HCT116 (cell line): ENCODE results near the gene RNF121. TPM values are rescaled to one million over a fixed set of nuclear protein-coding genes. Genes with fewer than 3 reads are reported as not detected.

Experiments
- ATAC-seq: fragments of 200-7000 bp; cut with Tn5 transposase; 2 replicates; pipeline ENCODE4 v1.9.1; 2020; ENCODE audit warnings: mild to moderate bottlenecking, moderate library complexity
- BruUV-seq: library from RNA; stranded (reverse); fragments of 400-500 nt; replicated peaks from 2 replicates; lab custom pipeline; 2021; lab: Mats Ljungman, UMichigan
- CTCF ChIA-PET: fragments of 300-600 bp; sonication (Branson Sonifier 250); formaldehyde crosslinking; loops from one replicate; lab custom pipeline; 2021; ENCODE audit warnings: antibody characterized with exemption; lab: Charles Lee
- POLR2A ChIA-PET: fragments of 300-600, 350-600 bp; sonication (Branson Sonifier 250); formaldehyde crosslinking; loops from one replicate; lab custom pipeline; 2021; ENCODE audit warnings: antibody characterized with exemption; lab: Charles Lee
- RAD21 ChIA-PET, 2 experiments: fragments of 300-600 bp; sonication (Branson Sonifier 250); formaldehyde crosslinking; loops; one replicate each; lab custom pipeline; 2023; ENCODE audit warnings: low total read pairs in 2 of 2; ENCODE audit not compliant: uncharacterized antibody in 2 of 2, unreplicated experiment in 2 of 2, low non-redundant PET in 1 of 2; lab: Charles Lee
- DNase-seq: peaks from one replicate; pipeline ENCODE4 v3.0.0-alpha.2; 2010; ENCODE audit warnings: low read depth, low spot score
- H2AFZ ChIP-seq: fragments of 200-600 bp; shearing (Covaris generic), sonication (generic); 2 replicates; pipeline ENCODE4 v1.6.1; 2017; ENCODE audit warnings: low read depth, mixed run types, mixed read lengths, antibody characterized with exemption, low read length; ENCODE audit not compliant: poor library complexity, severe bottlenecking
- H3K27ac ChIP-seq: 2 replicates; pipeline ENCODE4 v1.5.1; 2012; ENCODE audit warnings: low read depth, low read length
- H3K27me3 ChIP-seq: fragments of 200-600 bp; sonication (generic); 2 replicates; pipeline ENCODE4 v1.6.1; 2016; ENCODE audit warnings: mixed run types, low read length, mixed read lengths; ENCODE audit not compliant: insufficient read depth
- H3K36me3 ChIP-seq, 2 experiments: fragments of 200-500 bp in 1 of 2; fragments of 200-600 bp in 1 of 2; sonication (Bioruptor generic) in 1 of 2; sonication (generic) in 1 of 2; 2 replicates each; pipeline versions ENCODE4 v1.5.1 to v1.6.1; 2014 to 2016; ENCODE audit warnings: low read length in 2 of 2, inconsistent platforms in 1 of 2, mixed read lengths in 1 of 2, mixed run types in 1 of 2; ENCODE audit not compliant: insufficient read depth in 2 of 2, control insufficient read depth in 1 of 2
- H3K4me1 ChIP-seq, 2 experiments: fragments of 200-600 bp in 1 of 2; sonication (generic) in 1 of 2; 2 replicates each; pipeline versions ENCODE4 v1.5.1 to v1.6.1; 2012 to 2017; ENCODE audit warnings: low read length in 2 of 2, inconsistent platforms in 1 of 2, mild to moderate bottlenecking in 1 of 2, mixed read lengths in 1 of 2, mixed run types in 1 of 2, moderate library complexity in 1 of 2; ENCODE audit not compliant: insufficient read depth in 2 of 2, control insufficient read depth in 1 of 2
- H3K4me2 ChIP-seq: fragments of 200-600 bp; sonication (generic); 2 replicates; pipeline ENCODE4 v1.6.1; 2017; ENCODE audit warnings: mixed run types, low read length, mixed read lengths
- H3K4me3 ChIP-seq, 2 experiments: fragments of 200-600 bp in 1 of 2; sonication (generic) in 1 of 2; replicated peaks in 1 of 2; 2 replicates each; pipeline ENCODE4 v1.5.1; 2011 to 2016; ENCODE audit warnings: low read length in 2 of 2, control low read depth in 1 of 2, low read depth in 1 of 2, mild to moderate bottlenecking in 1 of 2, mixed read lengths in 1 of 2, mixed run types in 1 of 2
- H3K79me2 ChIP-seq: fragments of 200-600 bp; sonication (generic); 2 replicates; pipeline ENCODE4 v1.6.1; 2017; ENCODE audit warnings: mild to moderate bottlenecking, mixed run types, low read length, moderate library complexity, mixed read lengths; ENCODE audit not compliant: insufficient read depth
- H3K9ac ChIP-seq: fragments of 200-600 bp; sonication (generic); 2 replicates; pipeline ENCODE4 v1.6.1; 2016; ENCODE audit warnings: low read length, mixed read lengths
- H3K9me2 ChIP-seq: fragments of 200-600 bp; sonication (generic), shearing (Covaris generic); 2 replicates; pipeline ENCODE4 v1.6.1; 2017; ENCODE audit warnings: mixed run types, mild to moderate bottlenecking, moderate library complexity; ENCODE audit not compliant: insufficient read depth
- H3K9me3 ChIP-seq, 2 experiments: fragments of 200-500 bp in 1 of 2; fragments of 200-600 bp in 1 of 2; sonication (Bioruptor generic) in 1 of 2; sonication (generic) in 1 of 2; 2 replicates each; pipeline ENCODE4 v1.6.1; 2014 to 2017; ENCODE audit warnings: low read length in 2 of 2, mixed read lengths in 2 of 2, inconsistent platforms in 1 of 2, low read depth in 1 of 2, mild to moderate bottlenecking in 1 of 2, mixed run types in 1 of 2, moderate library complexity in 1 of 2; ENCODE audit not compliant: control insufficient read depth in 1 of 2, insufficient read depth in 1 of 2
- H4K20me1 ChIP-seq: fragments of 200-600 bp; sonication (generic), shearing (Covaris generic); 2 replicates; pipeline ENCODE4 v1.6.1; 2017; ENCODE audit warnings: mixed run types, mild to moderate bottlenecking, moderate library complexity; ENCODE audit not compliant: insufficient read depth
- ATF3 ChIP-seq: IDR thresholded peaks from 2 replicates; pipeline ENCODE4 v1.6.1; 2012
- CBX3 ChIP-seq: IDR thresholded peaks from 2 replicates; pipeline ENCODE4 v1.6.1; 2012; ENCODE audit warnings: low read depth
- EGR1 ChIP-seq: IDR thresholded peaks from 2 replicates; pipeline ENCODE4 v1.6.1; 2012; ENCODE audit warnings: low read depth
- EZH2 ChIP-seq: fragments of 200-600 bp; sonication (generic); IDR thresholded peaks from 2 replicates; pipeline ENCODE4 v1.6.1; 2017; ENCODE audit warnings: antibody characterized with exemption, mixed run types
- EZH2phosphoT487 ChIP-seq: fragments of 200-600 bp; IDR thresholded peaks from 2 replicates; pipeline ENCODE4 v1.6.1; 2018; ENCODE audit warnings: antibody characterized with exemption, borderline replicate concordance
- JUND ChIP-seq: IDR thresholded peaks from 2 replicates; pipeline ENCODE4 v1.6.1; 2012
- POLR2A ChIP-seq: IDR thresholded peaks from 2 replicates; pipeline ENCODE4 v1.7.0; 2011; ENCODE audit warnings: borderline replicate concordance; ENCODE audit not compliant: insufficient read depth, insufficient read length; ENCODE audit errors: extremely low read depth
- POLR2AphosphoS5 ChIP-seq: IDR thresholded peaks from 2 replicates; pipeline ENCODE4 v1.6.1; 2011; ENCODE audit warnings: mild to moderate bottlenecking, low read depth, low read length, moderate library complexity
- REST ChIP-seq: IDR thresholded peaks from 2 replicates; pipeline ENCODE4 v1.6.1; 2012; ENCODE audit warnings: low read depth
- SIN3A ChIP-seq: IDR thresholded peaks from 2 replicates; pipeline ENCODE4 v1.6.1; 2012; ENCODE audit warnings: low read depth
- SRF ChIP-seq: IDR thresholded peaks from 2 replicates; pipeline ENCODE4 v1.6.1; 2012; ENCODE audit warnings: low read depth
- ZFX ChIP-seq: fragments of 450-650 bp; IDR thresholded peaks from 2 replicates; pipeline ENCODE4 v1.6.1; 2017
- intact Hi-C: fragments of 100-400 bp; cut with micrococcal nuclease; formaldehyde crosslinking; loops from 2 replicates; pipeline ENCODE4 v1.10.0; 2022
- total RNA-seq: library from RNA; stranded (reverse); gene quantifications from one replicate; pipeline ENCODE4 v1.2.1, GENCODE V29; 2021; ENCODE audit not compliant: unreplicated experiment
- TF ChIP-seq, protein P1 (sequence below): IDR thresholded peaks from 2 replicates; pipeline ENCODE4 v1.6.1; 2011; ENCODE audit warnings: mild to moderate bottlenecking, low read length, moderate library complexity; ENCODE audit not compliant: insufficient replicate concordance; ENCODE audit errors: extremely low read depth
- TF ChIP-seq, protein P2 (sequence below), 3 experiments: fragments of 200-600 bp in 1 of 3; sonication (generic) in 1 of 3; IDR thresholded peaks in 2 of 3; conservative IDR thresholded peaks in 1 of 3; 2 replicates each; pipeline ENCODE4 v1.5.1; 2012 to 2017; ENCODE audit warnings: low read depth in 2 of 3, low read length in 2 of 3, antibody characterized with exemption in 1 of 3, borderline replicate concordance in 1 of 3, control low read depth in 1 of 3, mild to moderate bottlenecking in 1 of 3, mixed read lengths in 1 of 3, mixed run types in 1 of 3, moderate library complexity in 1 of 3; ENCODE audit not compliant: insufficient read depth in 1 of 3

Gene RNF121
- total RNA-seq, 1 experiment from 2014 or later, result 24.5 TPM

DNA sequence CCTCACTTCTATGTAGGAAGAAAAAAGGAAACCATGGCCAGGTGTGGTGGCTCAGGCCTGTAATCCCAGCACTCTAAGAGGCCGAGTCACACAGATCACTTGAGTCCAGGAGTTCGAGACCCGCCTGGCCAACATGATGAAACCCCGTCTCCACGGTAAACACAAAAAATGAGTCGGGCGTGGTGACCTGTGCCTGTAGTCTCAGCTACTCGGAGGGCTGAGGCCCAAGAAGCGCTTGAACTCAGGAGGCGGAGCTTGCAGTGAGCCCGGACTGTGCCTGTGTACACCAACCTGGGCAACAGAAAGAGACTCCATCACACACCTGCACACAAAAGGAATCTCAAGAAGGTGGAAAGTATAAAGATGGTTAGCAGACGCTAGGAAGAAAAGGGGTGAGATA lies 32.9 kb upstream of the RNF121 start:
- POLR2A ChIA-PET, result no interaction called here
- BruUV-seq, result no TSS peak

More for the DNA sequence above, 32.9 kb upstream of the RNF121 start:
- ATAC-seq, result no peak
- Histone ChIP-seq H3K4me2 (no peak overlapping the region), H3K4me3 (no peak overlapping the region), H2AFZ (no peak overlapping the region), H3K27me3 (no peaks in the 10 kb centered on the region), H3K9me2 (no peaks in the 10 kb centered on the region), H3K36me3 (no peaks in the 10 kb centered on the region), H4K20me1 (no peaks in the 10 kb centered on the region), H3K4me1 (no peaks in the 10 kb centered on the region), H3K9me3 (no peaks in the 10 kb centered on the region), H3K27ac (no peak overlapping the region), H3K9ac (no peak overlapping the region), H3K79me2 (no peaks in the 10 kb centered on the region)
- intact Hi-C loops, result no loop called here
- ChIA-PET RAD21 (no interaction called here), CTCF (no interaction called here)
- TF ChIP-seq JUND, result no peak
- no peak for TF ChIP-seq EZH2
- TF ChIP-seq EZH2phosphoT487, result no peak
- TF ChIP-seq EGR1, result no peak
- TF ChIP-seq ATF3, result no peak
- TF ChIP-seq CBX3, result no peak
- TF ChIP-seq, protein P1, sequence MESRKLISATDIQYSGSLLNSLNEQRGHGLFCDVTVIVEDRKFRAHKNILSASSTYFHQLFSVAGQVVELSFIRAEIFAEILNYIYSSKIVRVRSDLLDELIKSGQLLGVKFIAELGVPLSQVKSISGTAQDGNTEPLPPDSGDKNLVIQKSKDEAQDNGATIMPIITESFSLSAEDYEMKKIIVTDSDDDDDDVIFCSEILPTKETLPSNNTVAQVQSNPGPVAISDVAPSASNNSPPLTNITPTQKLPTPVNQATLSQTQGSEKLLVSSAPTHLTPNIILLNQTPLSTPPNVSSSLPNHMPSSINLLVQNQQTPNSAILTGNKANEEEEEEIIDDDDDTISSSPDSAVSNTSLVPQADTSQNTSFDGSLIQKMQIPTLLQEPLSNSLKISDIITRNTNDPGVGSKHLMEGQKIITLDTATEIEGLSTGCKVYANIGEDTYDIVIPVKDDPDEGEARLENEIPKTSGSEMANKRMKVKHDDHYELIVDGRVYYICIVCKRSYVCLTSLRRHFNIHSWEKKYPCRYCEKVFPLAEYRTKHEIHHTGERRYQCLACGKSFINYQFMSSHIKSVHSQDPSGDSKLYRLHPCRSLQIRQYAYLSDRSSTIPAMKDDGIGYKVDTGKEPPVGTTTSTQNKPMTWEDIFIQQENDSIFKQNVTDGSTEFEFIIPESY, result no peak
- TF ChIP-seq POLR2A, result no peak
- no peak for TF ChIP-seq POLR2AphosphoS5
- TF ChIP-seq ZFX, result no peak
- no peak for TF ChIP-seq SIN3A
- no peak for TF ChIP-seq SRF
- no peak for TF ChIP-seq REST
- TF ChIP-seq, protein P2, sequence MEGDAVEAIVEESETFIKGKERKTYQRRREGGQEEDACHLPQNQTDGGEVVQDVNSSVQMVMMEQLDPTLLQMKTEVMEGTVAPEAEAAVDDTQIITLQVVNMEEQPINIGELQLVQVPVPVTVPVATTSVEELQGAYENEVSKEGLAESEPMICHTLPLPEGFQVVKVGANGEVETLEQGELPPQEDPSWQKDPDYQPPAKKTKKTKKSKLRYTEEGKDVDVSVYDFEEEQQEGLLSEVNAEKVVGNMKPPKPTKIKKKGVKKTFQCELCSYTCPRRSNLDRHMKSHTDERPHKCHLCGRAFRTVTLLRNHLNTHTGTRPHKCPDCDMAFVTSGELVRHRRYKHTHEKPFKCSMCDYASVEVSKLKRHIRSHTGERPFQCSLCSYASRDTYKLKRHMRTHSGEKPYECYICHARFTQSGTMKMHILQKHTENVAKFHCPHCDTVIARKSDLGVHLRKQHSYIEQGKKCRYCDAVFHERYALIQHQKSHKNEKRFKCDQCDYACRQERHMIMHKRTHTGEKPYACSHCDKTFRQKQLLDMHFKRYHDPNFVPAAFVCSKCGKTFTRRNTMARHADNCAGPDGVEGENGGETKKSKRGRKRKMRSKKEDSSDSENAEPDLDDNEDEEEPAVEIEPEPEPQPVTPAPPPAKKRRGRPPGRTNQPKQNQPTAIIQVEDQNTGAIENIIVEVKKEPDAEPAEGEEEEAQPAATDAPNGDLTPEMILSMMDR (IDR thresholded peaks at IDR 0.05 in 2 of 3, conservative IDR thresholded peaks at IDR 0.05 in 1 of 3; ENCODE audit: borderline replicate concordance in 1 of 3, insufficient read depth in 1 of 3, low read depth in 2 of 3, low read length in 2 of 3), result no peak
- no peak for DNase-seq
